Renal cortex interstitium (tissue), 11 donors: ENCODE results near the gene TNFSF13B. TPM values are rescaled to one million over a fixed set of nuclear protein-coding genes. Genes with fewer than 3 reads are reported as not detected.
"Not testable (repeated sequence)": the region's sequence is repeated elsewhere in the genome, so short reads cannot be mapped to it uniquely, and the experiment has no call there.

ENCODE experiments used
- DNase-seq, 11 donors: peaks; one replicate each; pipeline ENCODE4 v3.0.0-alpha.2; 2013; ENCODE audit warnings: low read depth in 9 of 11, low spot score in 4 of 11; ENCODE audit errors: extremely low read depth in 1 of 11
- polyA plus RNA-seq, 3 donors: library from polyadenylated mRNA; unstranded; fragments of 120-200 nt; gene quantifications; one replicate each; pipeline ENCODE4 v1.2.1, GENCODE V29; 2013; ENCODE audit not compliant: insufficient read length in 3 of 3

Gene TNFSF13B
- polyA plus RNA-seq, 3 donors: 1.0 to 2.3 (median 1.1) TPM

GRCh38 chr13:108273429-108274118 is 4.1 kb downstream of the TNFSF13B start:
- no peak for DNase-seq

DNA sequence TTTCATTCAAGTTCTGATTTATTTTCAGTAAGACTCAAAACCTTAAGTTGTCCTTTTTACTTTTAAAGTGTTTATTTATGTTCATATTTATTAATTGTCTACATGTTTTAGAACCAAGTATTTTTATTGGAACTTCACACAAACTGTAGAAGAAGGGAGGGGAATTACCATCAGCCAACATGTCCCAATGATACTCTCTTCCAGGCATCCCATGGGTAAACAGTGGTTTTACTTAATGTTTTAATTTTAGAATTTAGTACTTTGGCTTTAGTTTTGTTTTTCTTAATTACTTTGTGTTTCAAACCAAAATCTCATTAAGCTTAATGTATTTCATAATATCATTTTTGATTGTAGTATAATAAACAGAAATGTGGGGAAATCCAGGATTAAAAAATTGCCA is 5.2 kb downstream of the TNFSF13B start:
- no peak for DNase-seq

GRCh38 chr13:108276060-108276459 is 6.5 kb downstream of the TNFSF13B start:
- DNase-seq: no peak

GRCh38 chr13:108278466-108278865 is 8.9 kb downstream of the TNFSF13B start:
- DNase-seq: no peak

GRCh38 chr13:108281901-108282300 is 12.4 kb downstream of the TNFSF13B start:
- DNase-seq: no peak

DNA sequence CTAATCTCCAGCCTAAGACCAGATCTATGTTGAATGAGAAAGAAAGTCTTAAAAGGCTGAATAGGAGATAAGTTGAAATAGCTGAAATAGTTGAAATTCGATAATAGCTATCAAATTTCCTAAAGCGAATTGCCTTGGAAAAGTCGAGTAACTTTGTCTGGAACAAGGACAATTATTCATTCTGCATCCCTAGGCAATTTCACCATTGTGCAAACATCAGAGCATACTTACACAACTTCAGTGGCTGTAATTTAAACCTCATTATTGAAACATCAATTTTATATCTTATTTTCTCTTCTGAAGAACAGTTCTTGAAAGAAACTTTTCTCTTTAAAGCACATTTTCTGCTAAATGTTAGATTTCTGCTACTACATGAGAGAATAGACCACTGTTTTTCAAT is 13.6 kb downstream of the TNFSF13B start:
- no peak for DNase-seq

DNA sequence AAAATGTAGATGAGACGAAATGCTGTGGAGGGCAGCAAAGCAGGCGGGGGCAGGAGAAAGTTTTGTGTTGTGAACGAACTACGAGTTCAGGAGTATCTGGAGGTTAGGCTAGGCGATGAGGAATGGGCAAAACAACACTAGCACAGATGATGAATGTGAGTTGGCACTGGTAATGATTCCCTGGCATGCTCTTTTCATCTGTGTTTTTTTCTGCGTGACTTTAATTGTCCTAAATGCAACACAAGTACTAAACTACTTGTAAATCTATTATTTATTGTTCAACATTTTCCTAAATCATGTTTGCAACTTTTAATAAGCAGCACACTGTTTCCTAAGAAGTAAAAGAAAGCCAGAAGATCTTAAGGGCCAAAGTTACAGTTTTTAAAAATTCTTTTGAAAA is 19.2 kb downstream of the TNFSF13B start:
- no peak for DNase-seq

- DNase-seq: no peak
These were observed 20.3 kb downstream of the TNFSF13B start for GRCh38 chr13:108289819-108290218.

- no peak for DNase-seq
These were observed 27.6 kb downstream of the TNFSF13B start for GRCh38 chr13:108297114-108297513.

- no peak for DNase-seq
These were observed 32.8 kb downstream of the TNFSF13B start for GRCh38 chr13:108302279-108302678.

GRCh38 chr13:108304170-108305016 is 34.9 kb downstream of the TNFSF13B start:
- DNase-seq: no peak

- DNase-seq: no peak
These were observed 36.1 kb downstream of the TNFSF13B start for GRCh38 chr13:108305655-108306054.

- no peak for DNase-seq
These were observed 37.3 kb downstream of the TNFSF13B start for GRCh38 chr13:108306860-108307259.

DNA sequence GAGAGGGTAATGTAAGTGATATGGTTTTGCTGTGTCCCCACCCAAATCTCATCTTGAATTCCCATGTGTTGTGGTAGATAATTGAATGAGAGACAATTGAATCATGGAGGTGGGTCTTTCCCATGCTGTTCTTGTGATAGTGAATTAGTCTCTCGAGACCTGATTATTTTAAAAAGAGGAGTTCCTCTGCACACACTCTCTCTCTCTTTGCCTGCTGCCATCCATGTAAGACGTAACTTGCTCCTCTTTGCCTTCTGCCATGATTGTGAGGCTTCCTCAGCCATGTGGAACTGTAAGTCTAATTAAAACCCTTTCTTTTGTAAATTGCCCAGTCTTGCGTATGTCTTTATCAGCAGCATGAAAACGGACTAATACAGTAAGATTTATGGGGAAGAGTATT is 42.1 kb downstream of the TNFSF13B start:
- DNase-seq: not testable (repeated sequence)

DNA sequence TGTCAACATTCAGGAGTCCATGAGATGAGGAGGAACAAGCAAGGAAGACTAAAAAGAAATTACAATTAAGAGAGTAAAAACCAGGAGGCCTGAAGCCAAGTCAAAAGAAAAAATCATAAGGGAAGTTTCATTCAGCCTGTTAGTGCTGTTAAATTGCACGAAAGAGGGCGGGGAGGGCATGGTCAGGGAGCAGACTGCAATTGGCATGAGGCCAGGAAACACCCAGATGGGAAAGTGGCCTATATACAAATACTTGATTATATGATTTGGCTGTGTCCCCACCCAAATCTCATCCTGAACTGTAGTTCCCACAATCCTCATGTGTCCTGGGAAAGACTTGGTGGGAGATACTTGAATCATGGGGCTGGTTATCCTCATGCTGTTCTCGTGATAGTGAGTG is 43.9 kb downstream of the TNFSF13B start:
- no peak for DNase-seq

GRCh38 chr13:108315273-108315672 is 45.8 kb downstream of the TNFSF13B start:
- no peak for DNase-seq

DNA sequence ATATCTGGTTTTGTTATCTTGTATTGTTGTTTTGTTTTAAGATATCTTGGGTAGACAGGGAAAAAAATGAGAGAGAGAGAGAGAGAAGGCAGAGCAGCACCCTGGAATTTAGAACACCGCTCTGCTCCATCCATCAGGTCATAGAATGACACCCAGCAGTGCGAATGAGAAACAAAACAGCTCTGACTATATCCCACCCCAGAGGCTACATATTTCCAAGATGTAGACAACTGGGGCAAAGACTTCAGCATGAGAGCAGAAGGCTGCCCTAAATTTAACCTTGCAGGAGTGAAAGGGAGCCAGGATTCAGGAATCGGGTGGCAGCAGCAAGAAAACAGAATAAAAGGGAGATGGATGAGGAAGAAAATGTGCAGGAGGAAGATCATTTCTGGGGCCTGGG is 46.5 kb downstream of the TNFSF13B start:
- no peak for DNase-seq

DNA sequence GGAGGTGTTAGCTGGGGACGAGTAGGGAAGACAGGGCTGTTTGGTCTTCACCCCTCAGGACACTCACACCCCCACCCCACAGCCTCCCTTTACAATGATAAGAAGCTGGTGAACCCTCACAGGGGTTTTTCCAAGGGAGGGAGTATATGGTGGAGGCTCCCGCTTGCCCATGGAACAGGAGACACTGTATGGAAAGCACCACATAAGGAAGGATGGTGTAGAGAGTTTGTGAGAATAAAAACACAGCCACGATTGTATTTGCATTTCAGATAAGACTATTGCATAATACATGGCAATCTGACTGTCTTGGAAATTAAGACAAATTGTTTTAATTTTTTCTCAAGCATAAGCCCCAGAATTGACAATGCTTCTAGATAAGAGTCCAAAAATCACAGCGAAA is 46.9 kb downstream of the TNFSF13B start:
- no peak for DNase-seq

GRCh38 chr13:108322206-108322824 is 52.8 kb downstream of the TNFSF13B start:
- DNase-seq: peak in 9 of 11 donors; percentile 3 to 35 (median 19)

GRCh38 chr13:108323031-108323430 is 53.5 kb downstream of the TNFSF13B start:
- DNase-seq: no peak
